Esophagus squamous epithelium (tissue), 5 donors: Measurements from ENCODE around the gene SPNS3. TPM values are rescaled to one million over a fixed set of nuclear protein-coding genes. Genes with fewer than 3 reads are reported as not detected.

Experiments
- DNase-seq: peaks from one replicate; lab custom pipeline; 2025; lab: John Stamatoyannopoulos, UW
- H3K27ac ChIP-seq, 4 donors: fragments of 200-600 bp; sonication (generic); one replicate each; pipeline ENCODE4 v1.5.1; 2016 to 2019; ENCODE audit warnings: mild to moderate bottlenecking in 1 of 4
- H3K27me3 ChIP-seq, 4 donors: fragments of 200-600 bp; sonication (generic); 1 replicate in 3 of 4; 2 replicates in 1 of 4; pipeline versions ENCODE4 v1.5.1 to v1.6.0; 2017 to 2021; ENCODE audit warnings: antibody characterized with exemption in 1 of 4
- H3K36me3 ChIP-seq, 3 donors: fragments of 200-600 bp; sonication (generic); one replicate each; pipeline ENCODE4 v1.5.1; 2016 to 2019
- H3K4me1 ChIP-seq, 3 donors: fragments of 200-600 bp; sonication (generic); one replicate each; pipeline ENCODE4 v1.5.1; 2017 to 2019
- H3K4me3 ChIP-seq, 4 donors: fragments of 200-600 bp; sonication (generic); 1 replicate in 3 of 4; 2 replicates in 1 of 4; pipeline ENCODE4 v1.5.1; 2016 to 2019; ENCODE audit warnings: mild to moderate bottlenecking in 2 of 4, moderate library complexity in 1 of 4
- H3K9me3 ChIP-seq, 3 donors: fragments of 200-600 bp; sonication (generic); one replicate each; pipeline ENCODE4 v1.5.1; 2016 to 2019
- CTCF ChIP-seq, 6 experiments: fragments of 450-650 bp in 4 of 6; fragments of 200-600 bp in 2 of 6; sonication (generic) in 2 of 6; IDR thresholded peaks; one replicate each; pipeline ENCODE4 v1.5.1; 2016 to 2019; ENCODE audit warnings: antibody characterized with exemption in 6 of 6, mild to moderate bottlenecking in 4 of 6, moderate library complexity in 4 of 6
- POLR2A ChIP-seq, 4 donors: fragments of 450-650 bp; IDR thresholded peaks; one replicate each; pipeline ENCODE4 v1.6.1; 2017; ENCODE audit warnings: antibody characterized with exemption in 4 of 4, mild to moderate bottlenecking in 4 of 4, moderate library complexity in 3 of 4
- WGBS, 2 donors: methylation state at CpG; one replicate each; pipeline ENCODE4 v1.1.5; 2018; 5-methylcytosine and 5-hydroxymethylcytosine counted together
- intact Hi-C: fragments of 100-400 bp; cut with DNase I; formaldehyde crosslinking; loops from one replicate; pipeline ENCODE4 v1.15.0; 2022
- total RNA-seq, 4 donors: library from RNA; depleted of rRNA; stranded (reverse); fragments of >200 nt; gene quantifications; one replicate each; pipeline ENCODE4 v1.1.0, GENCODE V29; 2016
- donor health status: DM: yes; HTN: yes; CAD: no.

Gene SPNS3
- total RNA-seq, 4 donors from 2014 or later = 0.27 TPM; not detected in 3

GRCh38 chr17:4394208-4395110 is 39.3 kb upstream of the SPNS3 start:
- H3K27ac ChIP-seq = peak overlapping the region; percentile 65 to 85 (median 74)
- 33 to 79% methylated on average over 2 to 5 of the region's 5 CpGs for WGBS, 2 donors
- intact Hi-C loops = no loop called here
- TF ChIP-seq CTCF (IDR thresholded peaks at IDR 0.05) (no peak), POLR2A (IDR thresholded peaks at IDR 0.05) (no peak)
- H3K9me3 ChIP-seq = no peaks in the 10 kb centered on the region
- peak overlapping the region in 2 of 4 donors; percentile 18 to 43 for H3K4me3 ChIP-seq
- no peaks in the 10 kb centered on the region for H3K36me3 ChIP-seq
- DNase-seq = no peak
- peaks cover 10 to 63% (median 36%) of the 10 kb centered on the region in 3 donors for H3K4me1 ChIP-seq
- H3K27me3 ChIP-seq = no peaks in the 10 kb centered on the region

- Histone ChIP-seq H3K4me3 (no peak overlapping the region), H3K36me3 (no peaks in the 10 kb centered on the region), H3K9me3 (no peaks in the 10 kb centered on the region), H3K27ac (peak overlapping the region; percentile 65 to 85 (median 74)), H3K27me3 (no peaks in the 10 kb centered on the region), H3K4me1 (peaks cover 10 to 62% (median 36%) of the 10 kb centered on the region in 3 donors)
- intact Hi-C loops = no loop called here
- WGBS, 2 donors = 80 to 83% methylated on average over 3 of the region's 3 CpGs
- TF ChIP-seq CTCF (IDR thresholded peaks at IDR 0.05) (no peak), POLR2A (IDR thresholded peaks at IDR 0.05) (no peak)
- DNase-seq = no peak
Measured at GRCh38 chr17:4395111-4395478, 38.6 kb upstream of the SPNS3 start.

- H3K36me3 ChIP-seq = no peaks in the 10 kb centered on the region
- no peak for DNase-seq
- TF ChIP-seq POLR2A (IDR thresholded peaks at IDR 0.05) (no peak), CTCF (IDR thresholded peaks at IDR 0.05) (no peak)
- no peak overlapping the region for H3K27ac ChIP-seq
- H3K27me3 ChIP-seq = no peaks in the 10 kb centered on the region
- intact Hi-C loops = no loop called here
- H3K4me1 ChIP-seq = peaks cover 8 to 46% (median 34%) of the 10 kb centered on the region in 3 donors
- no peak overlapping the region for H3K4me3 ChIP-seq
- 91 to 100% methylated on average over 2 to 4 of the region's 6 CpGs for WGBS, 2 donors
- no peaks in the 10 kb centered on the region for H3K9me3 ChIP-seq
Measured at GRCh38 chr17:4397840-4398239, 35.9 kb upstream of the SPNS3 start.

- intact Hi-C loops = no loop called here
- H3K4me1 ChIP-seq = peaks cover 0 to 12% (median 4%) of the 10 kb centered on the region in 3 donors
- WGBS, 2 donors = 72 to 73% methylated on average over 4 to 7 of the region's 7 CpGs
- H3K27ac ChIP-seq = no peak overlapping the region
- no peaks in the 10 kb centered on the region for H3K36me3 ChIP-seq
- H3K4me3 ChIP-seq = no peak overlapping the region
- H3K9me3 ChIP-seq = no peaks in the 10 kb centered on the region
- H3K27me3 ChIP-seq = no peaks in the 10 kb centered on the region
- DNase-seq = no peak
- TF ChIP-seq CTCF (IDR thresholded peaks at IDR 0.05) (no peak), POLR2A (IDR thresholded peaks at IDR 0.05) (no peak)
Measured at GRCh38 chr17:4405038-4405669, 28.6 kb upstream of the SPNS3 start.

GRCh38 chr17:4405699-4406098 is 28.0 kb upstream of the SPNS3 start:
- peaks cover 0 to 12% (median 4%) of the 10 kb centered on the region in 3 donors for H3K4me1 ChIP-seq
- H3K36me3 ChIP-seq = no peaks in the 10 kb centered on the region
- WGBS, 2 donors = 91 to 97% methylated on average over 5 of the region's 5 CpGs
- no peak for DNase-seq
- H3K27me3 ChIP-seq = no peaks in the 10 kb centered on the region
- TF ChIP-seq POLR2A (IDR thresholded peaks at IDR 0.05) (no peak), CTCF (IDR thresholded peaks at IDR 0.05) (no peak)
- intact Hi-C loops = no loop called here
- H3K4me3 ChIP-seq = no peak overlapping the region
- no peaks in the 10 kb centered on the region for H3K9me3 ChIP-seq
- H3K27ac ChIP-seq = no peak overlapping the region
